Measurements from ENCODE around the gene PCGF1. TPM values are rescaled to one million over a fixed set of nuclear protein-coding genes. Genes with fewer than 3 reads are reported as not detected.
A peak's percentile ranks its signal among the peaks of the same experiment; 100 is the strongest.

The PCGF1 gene
- total RNA-seq, 1 donor from 2014 or later, result 17.9 TPM

DNA sequence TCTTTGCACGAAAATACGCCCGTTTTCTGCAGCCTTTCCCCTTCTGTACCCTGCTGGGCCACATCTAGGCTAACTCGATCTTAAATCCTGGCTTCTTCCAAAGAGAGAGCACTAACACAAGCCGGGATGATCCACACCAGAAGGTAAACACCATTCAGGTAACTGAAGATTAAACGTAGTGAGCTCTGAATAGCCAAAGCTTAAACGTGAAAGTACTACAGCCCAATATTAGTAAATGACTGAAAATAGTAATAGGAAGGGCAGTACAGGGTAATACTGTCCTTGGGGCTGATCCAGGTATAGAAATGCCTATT, 34.6 kb downstream of the PCGF1 start:
- Mint-ChIP-seq H3K9me3 (ENCODE audit: unreplicated experiment) (no peaks in the 10 kb centered on the region), H3K36me3 (ENCODE audit: low read depth, unreplicated experiment) (peaks cover 13% of the 10 kb centered on the region), H3K27me3 (ENCODE audit: low read depth, unreplicated experiment) (no peaks in the 10 kb centered on the region), H3K27ac (ENCODE audit: unreplicated experiment) (peak overlapping the region; percentile 98), H3K4me1 (ENCODE audit: low read depth, unreplicated experiment) (peaks cover 7% of the 10 kb centered on the region), H3K4me3 (ENCODE audit: unreplicated experiment) (peak overlapping the region; percentile 96)
- Histone ChIP-seq H2AFZ (ENCODE audit: low read depth, low read length) (peak overlapping the region; percentile 94), H3K4me1 (ENCODE audit: insufficient read depth, low read length) (peaks cover 15% of the 10 kb centered on the region), H3K4me2 (ENCODE audit: low read length) (peak overlapping the region; percentile 95), H3K27ac (ENCODE audit: low read depth, low read length) (peak overlapping the region; percentile 83), H3K9me3 (ENCODE audit: insufficient read depth, low read depth, low read length) (no peaks in the 10 kb centered on the region), H3K27me3 (ENCODE audit: insufficient read depth, low read length) (no peaks in the 10 kb centered on the region), H4K20me1 (ENCODE audit: insufficient read depth, low read length) (no peaks in the 10 kb centered on the region), H3K9ac (ENCODE audit: low read length) (peak overlapping the region; percentile 91), H3K79me2 (ENCODE audit: insufficient read depth, low read length) (peaks cover 4% of the 10 kb centered on the region), H3K36me3 (ENCODE audit: insufficient read depth, low read length) (peaks cover 7% of the 10 kb centered on the region), H3K4me3 (ENCODE audit: insufficient read depth, low read depth, low read length) (peak overlapping the region; percentile 96)
- FAIRE-seq, result no peak
- TF ChIP-seq, protein P1, sequence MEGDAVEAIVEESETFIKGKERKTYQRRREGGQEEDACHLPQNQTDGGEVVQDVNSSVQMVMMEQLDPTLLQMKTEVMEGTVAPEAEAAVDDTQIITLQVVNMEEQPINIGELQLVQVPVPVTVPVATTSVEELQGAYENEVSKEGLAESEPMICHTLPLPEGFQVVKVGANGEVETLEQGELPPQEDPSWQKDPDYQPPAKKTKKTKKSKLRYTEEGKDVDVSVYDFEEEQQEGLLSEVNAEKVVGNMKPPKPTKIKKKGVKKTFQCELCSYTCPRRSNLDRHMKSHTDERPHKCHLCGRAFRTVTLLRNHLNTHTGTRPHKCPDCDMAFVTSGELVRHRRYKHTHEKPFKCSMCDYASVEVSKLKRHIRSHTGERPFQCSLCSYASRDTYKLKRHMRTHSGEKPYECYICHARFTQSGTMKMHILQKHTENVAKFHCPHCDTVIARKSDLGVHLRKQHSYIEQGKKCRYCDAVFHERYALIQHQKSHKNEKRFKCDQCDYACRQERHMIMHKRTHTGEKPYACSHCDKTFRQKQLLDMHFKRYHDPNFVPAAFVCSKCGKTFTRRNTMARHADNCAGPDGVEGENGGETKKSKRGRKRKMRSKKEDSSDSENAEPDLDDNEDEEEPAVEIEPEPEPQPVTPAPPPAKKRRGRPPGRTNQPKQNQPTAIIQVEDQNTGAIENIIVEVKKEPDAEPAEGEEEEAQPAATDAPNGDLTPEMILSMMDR (IDR thresholded peaks at IDR 0.05; ENCODE audit: insufficient read depth, low read depth, low read length), result no peak
- TF ChIP-seq EZH2 (IDR thresholded peaks at IDR 0.05; ENCODE audit: insufficient read depth, low read length), result no peak
- DNase-seq (ENCODE audit: low read depth), result no peak

DNA sequence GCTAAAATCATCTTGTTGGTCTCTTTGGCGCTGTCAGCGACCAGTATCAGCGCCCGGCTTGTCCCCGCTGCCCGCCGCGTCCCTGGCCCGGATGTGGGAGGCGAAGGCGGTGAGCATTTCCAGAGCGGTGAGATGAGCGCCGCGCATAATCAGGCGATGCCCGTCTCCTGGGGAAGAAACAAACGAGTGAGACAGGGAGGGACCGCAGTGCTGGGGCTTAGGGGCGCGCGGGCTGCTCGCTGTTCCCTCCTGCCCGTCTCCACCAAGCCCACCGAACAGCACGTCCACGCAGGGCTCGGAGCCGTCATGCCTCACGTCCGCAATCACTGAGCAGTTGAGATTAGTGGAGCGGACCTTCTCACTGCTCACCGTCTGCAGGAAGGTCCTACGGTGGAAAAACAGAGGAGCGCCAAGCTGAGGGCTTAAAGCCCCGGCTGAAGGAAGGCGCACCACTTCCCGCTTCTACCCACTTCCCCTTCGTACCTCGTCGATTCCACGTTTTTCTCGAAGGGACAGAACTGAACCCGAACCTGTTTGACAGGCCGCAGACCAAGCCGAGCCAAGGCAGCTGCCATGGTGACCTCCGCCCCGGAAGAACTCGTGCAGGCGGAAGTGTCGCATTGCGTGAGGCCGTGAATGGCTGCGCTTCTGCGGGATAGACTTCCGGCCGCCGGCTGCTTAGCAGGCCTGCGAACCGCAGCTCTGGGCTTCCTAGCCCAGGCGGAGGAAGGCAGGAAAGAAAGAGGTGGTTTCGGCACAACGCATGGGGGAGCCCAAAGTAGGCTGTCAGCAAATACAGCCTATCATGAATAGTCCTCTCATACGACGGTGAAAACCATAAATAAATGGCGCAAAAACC, 35.2 kb downstream of the PCGF1 start, which contains the start of gene MRPL53:
TSS of gene MRPL53 (minus strand) at position 595 of the 859 bp plus-strand sequence. CDS start at position 575, 20 bp downstream.
- Mint-ChIP-seq H3K4me1 (ENCODE audit: low read depth, unreplicated experiment) (peaks cover 7% of the 10 kb centered on the region), H3K4me3 (ENCODE audit: unreplicated experiment) (peak within 1 kb of the TSS; percentile 96), H3K27ac (ENCODE audit: unreplicated experiment) (peak within 1 kb of the TSS; percentile 98), H3K36me3 (ENCODE audit: low read depth, unreplicated experiment) (peaks cover 13% of the 10 kb centered on the region), H3K9me3 (ENCODE audit: unreplicated experiment) (no peaks in the 10 kb centered on the region), H3K27me3 (ENCODE audit: low read depth, unreplicated experiment) (no peaks in the 10 kb centered on the region)
- Histone ChIP-seq H3K79me2 (ENCODE audit: insufficient read depth, low read length) (peaks cover 4% of the 10 kb centered on the region), H3K36me3 (ENCODE audit: insufficient read depth, low read length) (peaks cover 7% of the 10 kb centered on the region), H3K4me1 (ENCODE audit: insufficient read depth, low read length) (peaks cover 15% of the 10 kb centered on the region), H3K9ac (ENCODE audit: low read length) (peak within 1 kb of the TSS; percentile 91), H3K27ac (ENCODE audit: low read depth, low read length) (peak within 1 kb of the TSS; percentile 83), H3K4me3 (ENCODE audit: insufficient read depth, low read depth, low read length) (peak within 1 kb of the TSS; percentile 96), H3K9me3 (ENCODE audit: insufficient read depth, low read depth, low read length) (no peaks in the 10 kb centered on the region), H3K4me2 (ENCODE audit: low read length) (peak within 1 kb of the TSS; percentile 95), H3K27me3 (ENCODE audit: insufficient read depth, low read length) (no peaks in the 10 kb centered on the region), H2AFZ (ENCODE audit: low read depth, low read length) (peak within 1 kb of the TSS; percentile 94), H4K20me1 (ENCODE audit: insufficient read depth, low read length) (no peaks in the 10 kb centered on the region)
- DNase-seq (ENCODE audit: low read depth) (peak; percentile 91), FAIRE-seq (no peak)
- TF ChIP-seq, protein P1 (IDR thresholded peaks at IDR 0.05; ENCODE audit: insufficient read depth, low read depth, low read length), result no peak
- TF ChIP-seq EZH2 (IDR thresholded peaks at IDR 0.05; ENCODE audit: insufficient read depth, low read length), result no peak
